GM21619 (cell line): Measurements from ENCODE around the gene OSGIN1.

Source experiments
- ATAC-seq: cut with Tn5 transposase; IDR thresholded peaks from one replicate; pipeline ENCODE4 v1.9.1; 2021; ENCODE audit not compliant: unreplicated experiment

Gene OSGIN1

GRCh38 chr16:83969771-83970429 lies 16.9 kb downstream of the OSGIN1 start:
- ATAC-seq, result no peak

GRCh38 chr16:83970430-83970815 lies 17.4 kb downstream of the OSGIN1 start:
- no peak for ATAC-seq

GRCh38 chr16:83971165-83972130 lies 18.4 kb downstream of the OSGIN1 start:
- no peak for ATAC-seq

- ATAC-seq, result no peak
Observed at GRCh38 chr16:83972256-83973008, 19.4 kb downstream of the OSGIN1 start.

GRCh38 chr16:83973077-83973476 lies 20.0 kb downstream of the OSGIN1 start:
- no peak for ATAC-seq

- ATAC-seq, result no peak
Observed at GRCh38 chr16:83973581-83974385, 20.7 kb downstream of the OSGIN1 start.

- no peak for ATAC-seq
Observed at GRCh38 chr16:83974475-83974874, 21.4 kb downstream of the OSGIN1 start.

- no peak for ATAC-seq
Observed at GRCh38 chr16:83975590-83976260, 22.7 kb downstream of the OSGIN1 start.

GRCh38 chr16:83977056-83977815 lies 24.2 kb downstream of the OSGIN1 start:
- ATAC-seq, result no peak

GRCh38 chr16:83978401-83978904 lies 25.4 kb downstream of the OSGIN1 start:
- no peak for ATAC-seq

- no peak for ATAC-seq
Observed at GRCh38 chr16:83979441-83979840, 26.4 kb downstream of the OSGIN1 start.

GRCh38 chr16:83980794-83981193 lies 27.8 kb downstream of the OSGIN1 start:
- no peak for ATAC-seq

- ATAC-seq, result no peak
Observed at GRCh38 chr16:83981799-83982198, 28.8 kb downstream of the OSGIN1 start.

GRCh38 chr16:83983491-83983890 lies 30.5 kb downstream of the OSGIN1 start:
- no peak for ATAC-seq

GRCh38 chr16:83989300-83989699 lies 36.3 kb downstream of the OSGIN1 start:
- ATAC-seq, result no peak

GRCh38 chr16:83990492-83990891 lies 37.5 kb downstream of the OSGIN1 start:
- ATAC-seq, result no peak

- no peak for ATAC-seq
Observed at GRCh38 chr16:83992624-83993023, 39.6 kb downstream of the OSGIN1 start.

GRCh38 chr16:83994087-83994486 lies 41.0 kb downstream of the OSGIN1 start:
- ATAC-seq, result no peak

GRCh38 chr16:83994703-83995102 lies 41.7 kb downstream of the OSGIN1 start:
- ATAC-seq, result no peak
